Superior temporal gyrus (tissue), 1 donor: Measurements from ENCODE around the gene SPRTN.
"Not testable (repeated sequence)": the region's sequence is repeated elsewhere in the genome, so short reads cannot be mapped to it uniquely, and the experiment has no call there.

Experiments
- DNase-seq: peaks from one replicate; pipeline ENCODE4 v3.0.0-alpha.2; 2016; ENCODE audit errors: extremely low spot score

The SPRTN gene

DNA sequence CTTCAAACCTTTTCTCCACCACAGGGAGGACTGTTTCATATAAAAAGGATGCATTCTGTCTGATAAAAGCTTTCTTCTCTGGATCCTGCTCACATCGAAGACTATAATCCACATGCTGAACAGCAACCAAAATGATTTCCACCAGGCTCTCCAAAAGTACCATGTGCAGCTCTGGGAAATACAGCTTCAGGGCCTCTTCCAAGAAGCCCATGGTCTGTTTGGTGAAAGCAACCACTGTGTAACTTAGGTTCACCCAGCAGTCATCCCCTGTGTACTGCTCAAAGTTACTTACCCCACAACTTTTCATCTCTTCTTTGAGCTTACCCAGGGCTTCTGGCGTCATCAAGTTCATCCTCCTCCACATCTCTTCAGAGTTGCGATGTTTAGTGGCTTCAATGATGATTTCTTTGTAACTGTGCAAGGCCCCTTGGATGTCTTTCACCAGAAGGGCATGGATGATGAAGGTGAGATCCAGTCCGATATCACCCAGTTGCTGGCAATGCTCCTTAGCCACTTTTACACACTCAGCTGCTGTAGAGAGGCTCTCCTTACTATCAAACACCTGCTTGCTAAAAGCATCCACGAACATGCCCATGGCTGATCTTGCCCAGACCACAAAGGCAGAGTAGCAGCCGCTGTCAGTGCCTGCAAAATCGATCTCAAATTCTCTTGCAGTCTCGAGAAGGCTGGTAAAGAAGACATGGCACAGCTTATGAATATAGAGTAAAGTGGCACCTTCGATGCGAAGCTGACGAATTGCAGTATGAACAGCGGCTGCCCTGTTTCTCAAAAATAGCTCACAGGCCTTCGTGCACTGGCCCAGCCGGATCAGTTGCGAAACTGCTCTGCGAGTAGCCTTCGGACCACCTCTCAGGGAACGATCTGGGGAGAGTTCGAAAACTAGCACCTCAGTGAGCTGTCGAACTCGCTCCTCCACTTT lies 2.2 kb upstream of the SPRTN start:
- DNase-seq = no peak

DNA sequence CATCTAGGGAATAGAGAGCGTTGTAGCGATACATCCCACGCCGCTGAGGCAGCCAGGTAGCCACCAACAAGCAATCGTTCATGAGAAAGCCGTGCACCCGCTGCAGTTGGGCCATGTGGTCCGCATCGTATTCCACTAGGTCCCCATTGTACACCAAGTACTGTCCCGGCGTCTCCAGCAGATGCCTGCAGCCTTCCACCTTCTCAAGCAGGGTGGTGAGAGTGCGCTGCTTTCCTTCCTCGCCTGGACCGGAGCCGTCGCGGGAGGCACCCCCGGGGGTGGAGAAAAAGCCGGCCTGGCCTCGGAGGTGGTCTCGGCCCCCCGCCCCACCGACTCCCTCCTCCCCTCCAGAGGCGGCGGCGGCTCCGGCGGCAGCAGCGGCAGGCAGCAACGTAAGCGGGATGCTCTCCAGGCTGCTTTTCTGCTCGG lies 1.0 kb upstream of the SPRTN start:
- peak; percentile 8 for DNase-seq

DNA sequence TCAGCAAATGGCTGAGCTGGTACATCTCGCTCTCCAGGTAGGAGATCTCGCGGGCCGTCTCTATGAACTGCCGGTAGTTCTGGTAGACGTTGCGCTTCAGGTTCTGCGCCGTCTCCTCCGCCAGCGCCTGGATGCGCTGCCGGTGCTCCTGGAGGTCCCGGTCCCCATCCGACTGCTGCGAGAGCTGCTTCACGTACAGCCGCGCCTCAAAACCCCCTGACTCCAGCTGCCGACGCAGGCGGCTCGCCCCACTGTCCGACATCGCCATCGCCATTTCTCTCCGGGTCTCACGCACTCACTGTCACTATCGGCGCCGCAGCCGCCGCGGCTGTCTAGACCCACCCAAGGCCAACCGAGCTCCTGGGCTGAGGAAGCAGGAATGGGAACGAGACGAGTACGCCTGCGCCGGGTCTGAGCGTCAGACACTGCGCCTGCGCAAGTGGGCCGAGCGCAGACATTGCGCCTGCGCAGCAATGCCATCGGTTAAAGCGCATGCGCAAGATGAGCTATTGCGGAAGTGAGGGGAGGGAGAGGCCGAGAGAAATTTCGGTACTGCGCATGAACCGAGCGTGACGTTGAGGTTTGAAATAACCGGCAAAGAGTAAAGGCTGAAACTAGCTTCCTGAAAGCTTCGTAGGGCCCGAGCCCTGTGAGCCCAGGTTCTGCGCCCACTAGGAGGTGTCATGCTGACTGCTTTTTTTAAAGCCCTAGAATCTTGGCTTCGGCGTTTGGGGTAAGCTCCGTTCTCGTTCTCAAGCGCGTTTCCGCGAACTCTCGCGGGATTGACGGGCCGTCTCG lies 422 bp upstream of the SPRTN start, which contains the start of gene EXOC8:
EXOC8 (minus strand) TSS at position 381 of the 798 bp plus-strand sequence; CDS start at position 274, 107 bp downstream.
- DNase-seq = peak; percentile 100

DNA sequence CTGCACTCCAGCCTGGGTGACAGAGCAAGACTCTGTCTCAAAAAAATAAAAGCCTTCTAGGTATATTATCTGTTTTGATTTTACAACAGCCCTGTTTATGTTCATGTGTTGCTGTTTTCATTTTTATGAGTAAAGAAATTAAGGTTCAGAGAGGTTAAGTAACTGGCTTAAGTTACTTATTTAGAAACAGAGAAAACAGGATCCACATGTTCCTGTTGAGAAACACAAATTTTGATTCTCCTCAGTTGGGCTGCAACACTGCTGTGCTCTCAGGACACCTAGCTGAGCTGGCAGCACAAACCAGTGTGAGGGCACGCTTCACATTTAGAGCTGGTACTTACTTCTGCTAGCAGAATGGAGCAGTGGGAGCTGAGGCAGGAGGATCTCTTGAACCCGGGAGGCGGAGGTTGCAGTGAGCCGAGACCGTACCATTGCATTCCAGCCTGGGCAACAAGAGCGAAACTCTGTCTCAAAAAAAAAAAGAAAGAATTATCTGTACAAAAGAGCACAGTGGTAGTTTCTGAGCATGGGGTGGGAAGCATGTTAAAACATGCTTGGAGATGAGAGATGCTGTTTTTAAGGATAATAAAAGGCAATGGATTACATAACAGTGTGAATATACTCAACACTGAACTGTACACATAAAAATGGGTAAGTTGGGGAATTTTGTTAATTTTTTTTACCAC lies 2.4 kb downstream of the SPRTN start:
- DNase-seq = no peak

DNA sequence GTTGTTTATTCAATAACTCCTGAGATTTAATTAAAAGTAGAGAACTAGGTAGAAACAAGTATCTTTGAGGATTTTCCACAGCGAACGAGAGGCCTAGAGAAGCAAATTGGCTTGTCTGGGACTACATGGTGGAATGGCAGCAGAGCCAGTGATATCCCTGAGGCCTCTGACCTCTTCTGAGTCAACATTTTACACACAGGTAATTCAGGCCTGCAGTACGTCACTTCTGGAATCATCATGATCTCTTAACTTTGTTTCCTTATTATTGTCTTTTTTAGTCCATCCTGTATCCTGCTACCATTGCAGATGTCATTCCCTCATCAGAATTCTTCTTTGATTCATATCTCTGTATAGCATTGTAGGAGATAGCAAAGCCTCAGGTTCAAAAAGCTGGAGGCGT lies 9.9 kb downstream of the SPRTN start:
- no peak for DNase-seq

DNA sequence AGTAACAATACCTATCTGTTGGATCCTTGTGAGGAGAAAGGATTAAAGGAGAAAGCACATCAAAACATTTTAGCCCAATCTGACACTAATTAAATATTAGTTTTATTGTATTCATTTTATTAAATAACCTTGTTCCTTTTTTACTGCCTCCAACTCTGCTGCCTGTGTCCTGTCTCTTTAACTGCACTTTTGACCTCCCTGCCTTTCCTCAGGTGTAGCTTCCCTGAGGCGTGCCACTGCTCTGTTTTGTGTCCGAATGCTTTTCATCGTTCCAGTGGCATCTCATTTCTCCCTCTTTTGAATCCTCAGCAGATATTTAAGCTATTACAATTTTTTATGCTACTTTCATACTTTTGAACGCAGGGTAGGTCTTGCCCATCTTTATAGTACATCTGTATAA lies 10.3 kb downstream of the SPRTN start:
- DNase-seq = no peak

DNA sequence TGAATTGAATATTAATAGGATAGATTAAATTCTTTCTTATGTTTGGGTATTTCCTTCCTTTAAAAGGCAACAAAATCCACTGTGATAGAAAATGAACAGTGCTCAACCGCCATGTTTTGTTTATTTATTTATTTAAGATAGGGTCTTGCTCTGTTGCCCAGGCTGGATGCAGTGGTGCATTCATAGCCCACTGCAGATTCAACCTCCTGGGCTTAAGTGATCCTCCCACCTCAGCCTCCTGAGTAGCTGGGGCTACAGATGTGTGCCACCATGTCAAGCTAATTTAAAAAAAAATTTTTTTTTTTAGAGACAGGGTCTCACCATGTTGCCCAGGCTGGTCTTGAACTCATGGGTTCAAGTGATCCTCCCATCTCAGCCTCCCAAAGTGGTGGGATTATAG lies 10.8 kb downstream of the SPRTN start:
- not testable (repeated sequence) for DNase-seq

DNA sequence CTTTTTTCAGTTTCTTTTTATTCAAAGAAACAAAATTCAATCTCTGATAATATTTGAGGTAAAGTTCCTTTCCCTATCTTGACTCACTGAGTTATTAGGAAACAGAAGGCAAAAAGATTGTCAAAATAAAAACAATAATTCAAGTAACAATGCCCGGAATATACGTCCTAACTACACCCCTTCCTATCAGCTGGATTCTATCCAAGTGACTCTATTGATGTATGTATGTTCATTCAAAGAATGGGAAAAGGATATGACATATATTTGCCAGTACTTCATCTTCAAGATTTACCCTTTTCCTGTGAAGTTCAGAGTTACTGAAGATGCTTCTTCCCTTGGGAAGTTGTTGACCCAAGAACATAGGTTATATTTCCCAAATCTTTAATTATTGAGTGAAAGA lies 13.7 kb downstream of the SPRTN start:
- no peak for DNase-seq

DNA sequence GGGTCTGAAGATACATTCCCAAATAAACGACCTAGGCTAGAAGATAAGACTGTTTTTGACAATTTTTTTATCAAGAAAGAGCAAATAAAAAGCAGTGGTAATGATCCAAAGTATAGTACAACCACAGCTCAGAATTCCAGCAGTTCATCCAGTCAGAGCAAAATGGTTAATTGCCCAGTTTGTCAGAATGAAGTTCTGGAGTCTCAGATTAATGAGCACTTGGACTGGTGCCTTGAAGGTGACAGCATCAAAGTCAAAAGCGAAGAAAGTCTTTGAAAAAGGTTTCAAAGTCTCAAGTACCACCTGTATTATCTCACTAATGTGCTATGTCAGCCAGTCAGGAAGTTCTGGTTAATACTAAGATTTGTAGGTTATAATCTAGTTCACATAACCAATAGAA lies 15.0 kb downstream of the SPRTN start:
- no peak for DNase-seq

DNA sequence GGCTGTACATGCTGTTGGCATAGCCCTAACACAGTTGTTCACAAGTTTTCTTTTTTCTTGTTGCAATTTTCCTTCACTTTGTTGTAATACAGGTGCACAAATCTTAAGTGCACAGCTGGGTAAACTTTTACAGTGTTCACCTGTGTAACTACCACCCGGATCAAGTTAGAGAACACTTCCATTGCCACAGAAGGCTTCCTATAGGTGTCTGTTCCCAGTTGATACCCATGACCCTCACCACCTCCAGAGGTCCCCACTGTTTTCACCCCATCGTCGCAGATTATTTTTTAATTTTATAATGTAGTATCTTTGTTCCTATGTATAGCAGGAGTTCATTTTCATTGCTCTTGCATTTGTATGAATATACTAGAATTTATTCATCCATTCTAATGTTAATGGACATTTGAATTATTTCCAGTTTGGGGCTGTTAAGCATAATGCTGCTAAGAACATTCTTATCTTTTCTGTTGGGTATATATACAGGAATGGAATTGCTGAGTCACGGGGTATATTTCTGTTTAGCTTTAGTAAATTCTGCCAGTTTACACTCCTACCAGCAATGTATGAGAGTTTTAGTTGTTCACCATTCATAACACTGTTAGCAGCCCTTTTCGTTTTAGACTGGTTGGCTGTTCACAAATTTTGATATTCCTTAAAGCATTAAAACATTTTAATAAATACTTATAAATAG lies 16.4 kb downstream of the SPRTN start:
- no peak for DNase-seq

DNA sequence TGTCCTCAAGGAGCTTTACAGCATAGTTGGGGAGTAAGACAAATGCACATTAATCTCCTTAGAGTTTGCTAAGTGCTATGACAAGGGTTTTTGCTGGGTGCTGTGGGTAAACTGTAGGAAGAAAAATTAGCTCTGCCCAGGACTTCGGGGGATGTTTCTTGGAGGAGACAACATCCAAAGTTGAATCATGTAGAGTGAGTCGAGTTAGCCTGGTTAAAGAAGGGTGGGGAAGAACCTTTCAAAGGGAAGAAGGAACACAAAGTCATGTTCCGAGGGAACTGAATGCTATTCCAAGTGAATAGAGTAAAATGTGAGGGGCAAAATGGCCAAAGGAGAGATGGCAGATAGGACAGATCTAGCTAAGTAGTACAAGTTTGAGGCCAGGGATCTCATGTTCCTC lies 17.1 kb downstream of the SPRTN start:
- DNase-seq = no peak

DNA sequence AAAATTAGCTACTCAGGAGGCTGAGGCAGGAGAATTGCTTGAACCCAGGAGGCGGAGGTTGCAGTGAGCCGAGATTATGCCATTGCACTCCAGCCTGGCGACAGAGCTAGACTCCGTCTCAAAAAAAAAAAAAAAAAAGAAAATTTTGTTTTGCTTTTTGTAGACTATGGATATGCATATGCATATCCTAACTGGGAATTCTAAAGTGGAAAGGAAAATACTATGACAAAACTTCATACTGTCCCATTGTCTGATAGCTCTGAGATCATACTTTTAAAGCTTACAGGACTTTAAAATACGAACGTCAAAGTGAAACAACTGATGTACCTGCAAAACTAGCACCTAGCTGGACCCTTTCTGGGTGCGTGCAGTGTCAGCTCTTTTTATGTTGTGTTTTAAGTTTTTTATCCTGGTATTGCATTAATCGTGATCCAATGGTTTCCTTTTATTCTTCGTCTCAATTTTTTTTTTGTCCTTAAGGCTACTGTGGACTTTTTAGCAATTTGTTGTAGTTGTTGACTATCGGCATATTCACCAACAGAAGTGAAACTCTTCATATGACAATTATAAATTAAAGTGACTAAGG lies 19.2 kb downstream of the SPRTN start:
- DNase-seq = no peak

DNA sequence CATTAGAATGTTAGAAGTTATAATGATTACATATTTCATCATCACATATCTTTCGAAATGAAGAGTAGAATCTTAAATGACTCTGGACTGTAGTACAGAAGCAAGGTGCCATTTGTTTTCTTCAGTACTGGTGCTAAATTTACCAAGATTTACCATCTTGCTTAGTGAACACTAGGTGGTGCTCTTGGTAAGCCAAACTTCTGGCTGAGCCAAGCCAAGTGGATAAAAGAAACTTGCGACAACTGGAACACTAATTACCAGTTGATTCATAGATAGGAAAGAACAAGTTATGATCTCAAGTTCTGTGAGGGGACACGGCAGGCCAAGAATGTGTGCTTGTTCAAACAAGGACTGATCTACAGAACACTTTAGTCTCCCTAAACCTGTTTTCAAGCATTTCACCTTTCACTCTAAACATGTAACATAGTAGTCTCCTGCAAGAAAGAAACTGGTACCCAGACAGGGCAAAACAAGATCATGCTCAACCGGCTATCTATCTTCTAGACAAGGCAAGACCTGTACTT lies 19.8 kb downstream of the SPRTN start:
- DNase-seq = peak; percentile 85

DNA sequence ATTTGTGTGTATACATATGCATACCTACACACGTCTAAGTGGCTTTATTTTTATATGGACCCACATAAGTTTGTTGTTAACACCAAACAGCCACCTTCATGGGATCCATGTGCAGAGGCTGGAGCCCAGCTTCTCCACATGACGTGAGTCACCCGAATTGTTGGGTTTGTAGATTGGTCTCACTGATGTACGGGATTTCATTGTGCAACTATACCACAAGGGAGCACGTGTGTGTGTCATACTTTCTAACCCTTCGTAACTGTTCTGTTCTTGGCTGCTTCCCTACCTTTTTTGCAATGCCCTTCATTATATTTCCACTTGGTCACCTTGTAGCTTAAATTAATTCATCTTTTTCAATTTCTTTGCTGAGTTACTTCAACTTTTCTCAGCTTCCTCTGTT lies 21.0 kb downstream of the SPRTN start:
- no peak for DNase-seq

DNA sequence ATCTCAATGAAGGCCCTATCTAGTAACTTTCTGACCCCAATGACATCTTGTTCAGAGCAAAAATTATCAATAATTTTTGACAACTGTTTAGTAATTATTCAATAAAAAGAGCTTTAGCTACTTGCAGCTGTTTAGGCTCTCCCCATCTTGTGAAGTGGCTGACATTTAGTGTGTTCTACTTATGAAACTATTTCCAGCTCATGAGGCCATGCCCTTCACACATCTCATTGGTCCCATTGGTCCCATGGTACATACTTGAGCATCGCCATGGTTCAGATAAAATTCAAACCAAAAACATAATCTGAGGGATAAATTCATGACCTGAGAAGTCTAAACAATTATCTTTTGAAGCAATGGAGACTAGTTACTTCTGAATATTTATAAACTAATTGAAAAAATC lies 24.2 kb downstream of the SPRTN start:
- no peak for DNase-seq

DNA sequence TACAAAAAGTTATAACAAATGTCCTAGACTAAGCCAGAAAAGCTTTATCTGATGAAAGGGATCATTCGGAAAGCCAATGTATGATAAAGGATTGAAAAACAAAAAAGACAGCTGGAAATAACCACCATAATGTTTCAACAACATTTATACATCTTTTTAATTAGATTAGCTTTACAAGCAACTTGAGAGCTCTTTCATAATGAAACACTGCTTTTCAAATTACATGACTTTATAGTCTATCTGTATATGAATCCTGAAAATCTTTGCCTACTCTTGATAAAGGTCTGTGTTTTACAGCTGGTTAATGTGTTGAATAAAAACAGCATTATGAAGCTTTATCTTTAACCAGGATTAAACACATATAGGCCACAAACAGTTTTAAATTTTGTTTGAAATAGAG lies 25.5 kb downstream of the SPRTN start:
- no peak for DNase-seq

DNA sequence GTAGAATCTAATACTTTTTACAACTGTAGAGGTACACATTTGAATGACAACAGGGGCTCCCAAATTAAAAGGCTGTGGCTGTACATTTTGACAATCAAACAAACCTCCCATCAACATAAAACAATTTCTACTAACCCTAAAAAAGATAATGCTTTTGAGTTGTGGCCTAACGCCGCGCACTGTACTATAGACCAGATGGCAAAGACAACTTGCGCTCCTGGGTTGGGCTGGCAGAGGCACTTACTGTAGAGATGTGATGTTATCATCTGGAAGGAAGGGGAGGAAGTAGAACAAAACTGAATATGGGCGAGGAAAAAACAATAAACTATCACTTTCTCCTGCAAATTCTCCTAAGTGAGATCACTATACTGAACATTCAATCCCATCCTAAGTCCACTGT lies 26.1 kb downstream of the SPRTN start:
- no peak for DNase-seq

DNA sequence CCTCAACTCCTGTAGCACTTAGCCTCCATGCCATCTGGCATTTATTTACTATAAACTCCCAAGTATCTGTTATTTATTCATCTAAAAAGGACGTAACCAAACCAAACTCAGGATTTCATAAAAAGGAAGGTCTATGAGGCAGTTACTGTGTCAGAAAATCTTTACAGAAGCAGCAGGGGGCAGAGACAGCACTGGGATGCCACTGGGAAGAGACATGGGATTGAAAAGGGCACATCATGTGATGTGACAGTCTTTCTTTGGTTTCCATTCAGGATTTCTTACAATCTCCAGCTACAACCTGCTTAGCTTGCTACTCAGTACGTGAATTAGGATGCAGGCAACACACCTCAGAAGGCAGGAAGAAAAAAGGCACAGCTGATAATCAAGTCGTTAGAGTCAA lies 31.2 kb downstream of the SPRTN start:
- DNase-seq = peak; percentile 77

DNA sequence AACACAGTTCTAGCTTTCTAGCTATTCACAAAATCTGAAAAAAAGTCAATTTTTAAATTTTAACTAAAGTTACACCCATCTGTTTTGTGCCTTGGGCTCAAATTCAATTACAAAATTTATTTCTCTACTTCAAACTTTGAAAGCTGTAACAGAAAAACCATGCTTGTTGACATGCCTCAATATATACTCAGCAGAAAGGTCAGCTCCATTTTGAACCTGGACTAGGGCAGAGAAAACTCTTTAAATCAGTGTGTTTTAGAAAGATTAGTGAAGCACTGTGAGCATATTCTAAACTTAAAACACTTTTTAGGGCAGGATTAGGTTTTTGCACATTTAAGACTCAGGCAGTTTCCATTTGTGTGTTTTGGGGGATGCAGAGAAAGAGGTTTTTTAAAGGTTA lies 34.4 kb downstream of the SPRTN start:
- DNase-seq = no peak

DNA sequence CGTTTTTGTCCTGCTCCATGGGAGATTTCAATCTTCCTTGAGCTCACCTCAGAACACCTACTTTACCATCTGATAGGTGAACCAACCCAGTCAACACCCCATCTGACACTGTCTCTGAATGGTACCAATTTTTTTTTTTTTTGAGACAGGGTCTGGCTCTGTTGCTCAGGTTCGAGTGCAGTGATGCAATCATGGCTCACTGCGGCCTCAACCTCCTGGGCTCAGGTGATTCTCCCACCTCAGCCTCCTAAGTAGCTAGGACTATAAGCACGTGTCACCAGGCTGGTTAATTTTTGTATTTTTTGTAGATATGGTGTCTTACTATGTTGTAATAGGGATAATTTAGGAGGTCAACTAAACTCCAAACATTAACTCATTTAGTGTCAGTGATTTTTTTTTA lies 36.3 kb downstream of the SPRTN start:
- DNase-seq = no peak

DNA sequence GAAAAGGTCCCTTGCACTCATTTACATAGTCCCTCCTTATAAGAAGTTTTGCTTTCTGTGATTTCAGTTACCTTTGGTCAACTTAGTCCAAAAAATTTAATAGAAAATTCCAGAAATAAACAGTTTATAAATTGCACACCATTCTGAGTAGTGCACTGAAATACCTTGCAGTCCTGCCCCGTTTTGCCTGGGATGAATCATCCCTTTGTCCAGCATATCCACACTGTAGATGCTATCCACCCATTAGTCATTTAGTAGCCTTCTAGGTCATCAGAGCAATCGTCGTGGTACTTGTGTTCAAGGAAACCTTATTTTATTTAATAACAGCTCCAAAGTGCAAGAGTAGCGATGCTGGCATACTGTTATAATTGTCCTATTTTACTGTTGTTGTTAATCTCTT lies 38.0 kb downstream of the SPRTN start:
- DNase-seq = no peak
